Thyroid gland (tissue), 4 donors: ENCODE results near the gene BCR. TPM values are rescaled to one million over a fixed set of nuclear protein-coding genes. Genes with fewer than 3 reads are reported as not detected.
A peak's percentile ranks its signal among the peaks of the same experiment; 100 is the strongest.

Experiments
- DNase-seq, 2 donors: peaks; one replicate each; pipeline ENCODE4 v3.0.0-alpha.2; 2019
- H3K27ac ChIP-seq, 3 donors: fragments of 200-600 bp; sonication (generic); 1 replicate in 2 of 3; 2 replicates in 1 of 3; pipeline ENCODE4 v1.5.1; 2016 to 2019; ENCODE audit warnings: mild to moderate bottlenecking in 1 of 3, moderate library complexity in 1 of 3
- H3K27me3 ChIP-seq: fragments of 200-600 bp; sonication (generic); one replicate; pipeline ENCODE4 v1.5.1; 2019
- H3K36me3 ChIP-seq, 2 donors: fragments of 200-600 bp; sonication (generic); one replicate each; pipeline ENCODE4 v1.5.1; 2016 to 2019
- H3K4me1 ChIP-seq, 2 donors: fragments of 200-600 bp; sonication (generic); one replicate each; pipeline ENCODE4 v1.5.1; 2017 to 2019
- H3K4me3 ChIP-seq, 3 donors: fragments of 200-600 bp; sonication (generic); replicated peaks in 1 of 3; 1 replicate in 2 of 3; 2 replicates in 1 of 3; pipeline ENCODE4 v1.5.1; 2016; ENCODE audit warnings: mild to moderate bottlenecking in 1 of 3
- H3K9me3 ChIP-seq: fragments of 200-600 bp; sonication (generic); one replicate; pipeline ENCODE4 v1.5.1; 2017
- CTCF ChIP-seq, 6 experiments: fragments of 200-600 bp in 3 of 6; fragments of 450-650 bp in 3 of 6; sonication (generic) in 3 of 6; IDR thresholded peaks; one replicate each; pipeline ENCODE4 v1.5.1; 2016 to 2019; ENCODE audit warnings: antibody characterized with exemption in 6 of 6, mild to moderate bottlenecking in 2 of 6, inconsistent platforms in 1 of 6, moderate library complexity in 1 of 6
- POLR2A ChIP-seq, 2 donors: fragments of 450-650 bp; IDR thresholded peaks; one replicate each; pipeline ENCODE4 v1.6.1; 2017; ENCODE audit warnings: antibody characterized with exemption in 2 of 2, mild to moderate bottlenecking in 2 of 2, moderate library complexity in 1 of 2
- WGBS, 2 donors: methylation state at CpG; one replicate each; pipeline ENCODE4 v1.1.5; 2017; 5-methylcytosine and 5-hydroxymethylcytosine counted together
- intact Hi-C: fragments of 100-400 bp; cut with DNase I; formaldehyde crosslinking; loops from one replicate; pipeline ENCODE4 v1.15.1; 2023
- total RNA-seq, 4 donors: library from RNA; depleted of rRNA; stranded (reverse); fragments of >200 nt; gene quantifications; one replicate each; pipeline ENCODE4 v1.2.3, GENCODE V29; 2016

The BCR gene
- total RNA-seq, 4 donors from 2014 or later: 80.1 to 127 (median 87.7) TPM

GRCh38 chr22:23187211-23187610, 6.9 kb downstream of the BCR start:
- TF ChIP-seq CTCF (IDR thresholded peaks at IDR 0.05) (no peak), POLR2A (IDR thresholded peaks at IDR 0.05) (no peak)
- WGBS, 2 donors: 67 to 81% methylated on average over 4 of the region's 4 CpGs
- intact Hi-C loops: no loop called here
- Histone ChIP-seq H3K27me3 (no peaks in the 10 kb centered on the region), H3K9me3 (no peaks in the 10 kb centered on the region), H3K36me3 (no peaks in the 10 kb centered on the region), H3K27ac (no peak overlapping the region), H3K4me1 (peaks cover 68 to 69% of the 10 kb centered on the region in 2 donors), H3K4me3 (no peak overlapping the region)
- DNase-seq: no peak

- Histone ChIP-seq H3K4me1 (peaks cover 66 to 78% of the 10 kb centered on the region in 2 donors), H3K36me3 (no peaks in the 10 kb centered on the region), H3K27ac (peak overlapping the region; percentile 21 to 33 (median 27)), H3K9me3 (no peaks in the 10 kb centered on the region), H3K4me3 (no peak overlapping the region), H3K27me3 (no peaks in the 10 kb centered on the region)
- WGBS, 2 donors: 75 to 76% methylated on average over 7 of the region's 7 CpGs
- DNase-seq: no peak
- intact Hi-C loops: no loop called here
- TF ChIP-seq POLR2A (IDR thresholded peaks at IDR 0.05): no peak
- TF ChIP-seq CTCF (IDR thresholded peaks at IDR 0.05): no peak
These were observed 7.8 kb downstream of the BCR start for GRCh38 chr22:23187871-23188700.

- H3K4me1 ChIP-seq: peaks cover 66 to 82% of the 10 kb centered on the region in 2 donors
- H3K27me3 ChIP-seq: no peaks in the 10 kb centered on the region
- H3K36me3 ChIP-seq: no peaks in the 10 kb centered on the region
- TF ChIP-seq CTCF (IDR thresholded peaks at IDR 0.05) (no peak), POLR2A (IDR thresholded peaks at IDR 0.05) (no peak)
- H3K9me3 ChIP-seq: no peaks in the 10 kb centered on the region
- WGBS, 2 donors: 90 to 95% methylated on average over 9 of the region's 9 CpGs
- no peak overlapping the region for H3K27ac ChIP-seq
- DNase-seq: no peak
- intact Hi-C loops: no loop called here
- no peak overlapping the region for H3K4me3 ChIP-seq
These were observed 10.2 kb downstream of the BCR start for GRCh38 chr22:23190526-23190925.

GRCh38 chr22:23192133-23192532, 11.8 kb downstream of the BCR start:
- Histone ChIP-seq H3K9me3 (no peaks in the 10 kb centered on the region), H3K4me1 (peaks cover 71 to 84% of the 10 kb centered on the region in 2 donors), H3K4me3 (no peak overlapping the region), H3K27me3 (no peaks in the 10 kb centered on the region), H3K27ac (peak overlapping the region; percentile 40 to 73 (median 63)), H3K36me3 (no peaks in the 10 kb centered on the region)
- no peak for TF ChIP-seq CTCF (IDR thresholded peaks at IDR 0.05)
- peak in 1 of 2 donors; percentile 58 for TF ChIP-seq POLR2A (IDR thresholded peaks at IDR 0.05)
- intact Hi-C loops: no loop called here
- DNase-seq: peak; percentile 96 to 97
- WGBS, 2 donors: 42 to 49% methylated on average over 4 to 5 of the region's 5 CpGs

- Histone ChIP-seq H3K9me3 (no peaks in the 10 kb centered on the region), H3K27me3 (no peaks in the 10 kb centered on the region), H3K4me3 (no peak overlapping the region), H3K4me1 (peaks cover 71 to 84% of the 10 kb centered on the region in 2 donors), H3K36me3 (no peaks in the 10 kb centered on the region), H3K27ac (peak overlapping the region; percentile 28 to 73 (median 63))
- no peak for DNase-seq
- peak in 1 of 6 experiments; percentile 10 for TF ChIP-seq CTCF (IDR thresholded peaks at IDR 0.05)
- no peak for TF ChIP-seq POLR2A (IDR thresholded peaks at IDR 0.05)
- intact Hi-C loops: no loop called here
- WGBS, 2 donors: 74 to 95% methylated on average over 3 to 4 of the region's 4 CpGs
These were observed 12.2 kb downstream of the BCR start for GRCh38 chr22:23192558-23192957.
